ENCODE results near the gene HOXB4. TPM values are rescaled to one million over a fixed set of nuclear protein-coding genes. Genes with fewer than 3 reads are reported as not detected.

HOXB4 gene
- total RNA-seq, 1 experiment from 2014 or later, result 0.04 TPM

- TF ChIP-seq ZNF532 (CRISPR knock-in tag; IDR thresholded peaks at IDR 0.05; ENCODE audit: borderline replicate concordance) (no peak), HMGXB4 (CRISPR knock-in tag; IDR thresholded peaks at IDR 0.05) (no peak), NFYB (CRISPR knock-in tag; conservative IDR thresholded peaks at IDR 0.05; ENCODE audit: low read depth) (no peak), ZMAT4 (CRISPR knock-in tag; IDR thresholded peaks at IDR 0.05) (no peak), STAT6 (CRISPR knock-in tag; conservative IDR thresholded peaks at IDR 0.05; ENCODE audit: low read depth) (no peak), E2F4 (CRISPR knock-in tag; IDR thresholded peaks at IDR 0.05; ENCODE audit: borderline replicate concordance, low read depth) (no peak), FOXP1 (CRISPR knock-in tag; IDR thresholded peaks at IDR 0.05; ENCODE audit: borderline replicate concordance) (no peak), GABPB1 (CRISPR knock-in tag; IDR thresholded peaks at IDR 0.05) (no peak), NR1H2 (CRISPR knock-in tag; IDR thresholded peaks at IDR 0.05) (no peak), ZNF232 (CRISPR knock-in tag; IDR thresholded peaks at IDR 0.05) (no peak), ZNF219 (CRISPR knock-in tag; IDR thresholded peaks at IDR 0.05; ENCODE audit: borderline replicate concordance) (no peak)
Observed at GRCh38 chr17:48606892-48607614, 28.9 kb upstream of the HOXB4 start (continued).

- Mint-ChIP-seq H3K27ac (no peak overlapping the region), H3K9me3 (no peaks in the 10 kb centered on the region), H3K4me1 (peaks cover 20% of the 10 kb centered on the region), H3K4me3 (no peak overlapping the region), H3K27me3 (ENCODE audit: low read depth) (peaks cover 100% of the 10 kb centered on the region; the same call in 1 of the 2 replicates), H3K36me3 (0 out of 2 replicates have a peak, but pooled peaks cover 5% of the 10 kb centered on the region)
- no peak for ATAC-seq
- no peak for DNase-seq (ENCODE audit: low spot score)
- POLR2A ChIA-PET, result no interaction called here
- CTCF ChIA-PET, result interaction anchor here (0.6 to 2.5 kb wide), 7 partner anchors 8 to 30 kb away, joined by 3 to 9 read pairs (median 4); partner anchors contain the start of gene HOXB5
- no peak for TF ChIP-seq ZNF396 (CRISPR knock-in tag; IDR thresholded peaks at IDR 0.05; ENCODE audit: borderline replicate concordance)
- no peak for TF ChIP-seq ZNF416 (CRISPR knock-in tag; IDR thresholded peaks at IDR 0.05)
- no peak for TF ChIP-seq OVOL2 (CRISPR knock-in tag; IDR thresholded peaks at IDR 0.05; ENCODE audit: borderline replicate concordance)
- no peak for TF ChIP-seq E2F5 (CRISPR knock-in tag; IDR thresholded peaks at IDR 0.05)
- no peak for TF ChIP-seq SOX15 (CRISPR knock-in tag; IDR thresholded peaks at IDR 0.05)
- no peak for TF ChIP-seq NFE2L1 (CRISPR knock-in tag; IDR thresholded peaks at IDR 0.05)
- TF ChIP-seq ZNF232 (CRISPR knock-in tag; IDR thresholded peaks at IDR 0.05), result no peak
- no peak for TF ChIP-seq JAZF1 (CRISPR knock-in tag; IDR thresholded peaks at IDR 0.05)
- TF ChIP-seq ZMAT4 (CRISPR knock-in tag; IDR thresholded peaks at IDR 0.05), result no peak
- no peak for TF ChIP-seq PRRX2 (CRISPR knock-in tag; IDR thresholded peaks at IDR 0.05)
- TF ChIP-seq CREB1 (CRISPR knock-in tag; IDR thresholded peaks at IDR 0.05), result no peak
- no peak for TF ChIP-seq USF1 (CRISPR knock-in tag; IDR thresholded peaks at IDR 0.05)
Observed at GRCh38 chr17:48605991-48606891, 28.1 kb upstream of the HOXB4 start.
